Lower leg skin (tissue), 3 donors: ENCODE results near the gene FBLIM1.

Experiments
- CTCF ChIP-seq, 3 donors: fragments of 450-650 bp; IDR thresholded peaks; one replicate each; pipeline ENCODE4 v1.5.1; 2016; ENCODE audit warnings: antibody characterized with exemption in 3 of 3, mild to moderate bottlenecking in 3 of 3, moderate library complexity in 2 of 3
- POLR2A ChIP-seq, 2 donors: fragments of 450-650 bp; IDR thresholded peaks; one replicate each; pipeline ENCODE4 v1.6.1; 2016 to 2017; ENCODE audit warnings: antibody characterized with exemption in 2 of 2, mild to moderate bottlenecking in 1 of 2, moderate library complexity in 1 of 2

GRCh38 chr1:15803380-15803779, 44.8 kb downstream of the FBLIM1 start:
- TF ChIP-seq CTCF (IDR thresholded peaks at IDR 0.05), result no peak
- TF ChIP-seq POLR2A (IDR thresholded peaks at IDR 0.05), result no peak
